GM12892 (cell line): ENCODE results near the gene MRGPRX3.

Experiments used
- DNase-seq: peaks from one replicate; pipeline ENCODE4 v3.0.0; 2011; ENCODE audit not compliant: insufficient read length
- FAIRE-seq: peaks from 2 replicates; lab custom pipeline; 2011; peaks lifted over from hg19 to GRCh38; lab: Jason Lieb, UNC
- POLR2A ChIP-seq: IDR thresholded peaks from 2 replicates; pipeline ENCODE4 v1.6.1; 2011; ENCODE audit warnings: low read depth, low read length, control low read depth
- POLR2AphosphoS5 ChIP-seq: IDR thresholded peaks from 2 replicates; pipeline ENCODE4 v1.6.1; 2011; ENCODE audit warnings: low read depth, low read length, control low read depth
- TAF1 ChIP-seq: IDR thresholded peaks from 2 replicates; pipeline ENCODE4 v1.6.1; 2011; ENCODE audit warnings: low read depth, mild to moderate bottlenecking, control low read depth, low read length, borderline replicate concordance

The MRGPRX3 gene

DNA sequence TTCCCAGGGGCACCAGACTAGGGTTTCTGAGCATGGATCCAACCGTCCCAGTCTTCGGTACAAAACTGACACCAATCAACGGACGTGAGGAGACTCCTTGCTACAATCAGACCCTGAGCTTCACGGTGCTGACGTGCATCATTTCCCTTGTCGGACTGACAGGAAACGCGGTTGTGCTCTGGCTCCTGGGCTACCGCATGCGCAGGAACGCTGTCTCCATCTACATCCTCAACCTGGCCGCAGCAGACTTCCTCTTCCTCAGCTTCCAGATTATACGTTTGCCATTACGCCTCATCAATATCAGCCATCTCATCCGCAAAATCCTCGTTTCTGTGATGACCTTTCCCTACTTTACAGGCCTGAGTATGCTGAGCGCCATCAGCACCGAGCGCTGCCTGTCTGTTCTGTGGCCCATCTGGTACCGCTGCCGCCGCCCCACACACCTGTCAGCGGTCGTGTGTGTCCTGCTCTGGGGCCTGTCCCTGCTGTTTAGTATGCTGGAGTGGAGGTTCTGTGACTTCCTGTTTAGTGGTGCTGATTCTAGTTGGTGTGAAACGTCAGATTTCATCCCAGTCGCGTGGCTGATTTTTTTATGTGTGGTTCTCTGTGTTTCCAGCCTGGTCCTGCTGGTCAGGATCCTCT lies 41.0 kb downstream of the MRGPRX3 start:
- DNase-seq (no peak), FAIRE-seq (no peak)
- TF ChIP-seq TAF1 = no peak
- TF ChIP-seq POLR2AphosphoS5 = no peak
- TF ChIP-seq POLR2A = no peak
